ENCODE measurements around the gene CDX2.

DNA sequence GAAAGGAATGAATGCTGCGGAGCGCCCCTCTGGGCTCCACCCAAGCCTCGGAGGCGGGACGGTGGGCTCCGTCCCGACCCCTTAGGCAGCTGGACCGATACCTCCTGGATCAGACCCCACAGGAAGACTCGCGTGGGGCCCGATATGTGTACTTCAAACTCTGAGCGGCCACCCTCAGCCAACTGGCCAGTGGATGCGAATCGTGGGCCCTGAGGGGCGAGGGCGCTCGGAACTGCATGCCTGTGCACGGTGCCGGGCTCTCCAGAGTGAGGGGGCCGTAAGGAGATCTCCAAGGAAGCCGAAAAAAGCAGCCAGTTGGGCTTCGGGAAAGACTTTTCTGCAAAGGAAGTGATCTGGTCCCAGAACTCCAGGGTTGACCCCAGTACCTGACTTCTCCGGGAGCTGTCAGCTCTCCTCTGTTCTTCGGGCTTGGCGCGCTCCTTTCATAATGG is 40.7 kb downstream of the CDX2 start:
- TF ChIP-seq, protein P1, sequence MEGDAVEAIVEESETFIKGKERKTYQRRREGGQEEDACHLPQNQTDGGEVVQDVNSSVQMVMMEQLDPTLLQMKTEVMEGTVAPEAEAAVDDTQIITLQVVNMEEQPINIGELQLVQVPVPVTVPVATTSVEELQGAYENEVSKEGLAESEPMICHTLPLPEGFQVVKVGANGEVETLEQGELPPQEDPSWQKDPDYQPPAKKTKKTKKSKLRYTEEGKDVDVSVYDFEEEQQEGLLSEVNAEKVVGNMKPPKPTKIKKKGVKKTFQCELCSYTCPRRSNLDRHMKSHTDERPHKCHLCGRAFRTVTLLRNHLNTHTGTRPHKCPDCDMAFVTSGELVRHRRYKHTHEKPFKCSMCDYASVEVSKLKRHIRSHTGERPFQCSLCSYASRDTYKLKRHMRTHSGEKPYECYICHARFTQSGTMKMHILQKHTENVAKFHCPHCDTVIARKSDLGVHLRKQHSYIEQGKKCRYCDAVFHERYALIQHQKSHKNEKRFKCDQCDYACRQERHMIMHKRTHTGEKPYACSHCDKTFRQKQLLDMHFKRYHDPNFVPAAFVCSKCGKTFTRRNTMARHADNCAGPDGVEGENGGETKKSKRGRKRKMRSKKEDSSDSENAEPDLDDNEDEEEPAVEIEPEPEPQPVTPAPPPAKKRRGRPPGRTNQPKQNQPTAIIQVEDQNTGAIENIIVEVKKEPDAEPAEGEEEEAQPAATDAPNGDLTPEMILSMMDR (IDR thresholded peaks at IDR 0.05) = no peak
- TF ChIP-seq POLR2A (IDR thresholded peaks at IDR 0.05; ENCODE audit: low read depth) (no peak), EP300 (IDR thresholded peaks at IDR 0.05) (no peak), POLR2AphosphoS5 (IDR thresholded peaks at IDR 0.05) (no peak)

All from esophagus muscularis mucosa (tissue), 4 donors.